Loucy (cell line): ENCODE measurements around the gene PPP1R13B.

Experiments used
- H2AFZ ChIP-seq: fragments of 200-600 bp; sonication (generic); 2 replicates; pipeline ENCODE4 v1.6.0; 2016; ENCODE audit warnings: antibody characterized with exemption, mild to moderate bottlenecking, low read length, moderate library complexity
- H3F3A ChIP-seq: fragments of 200-600 bp; 2 replicates; pipeline ENCODE4 v1.6.0; 2016; ENCODE audit warnings: antibody characterized with exemption, low read depth, mild to moderate bottlenecking
- H3K27me3 ChIP-seq: fragments of 200-600 bp; sonication (generic); 2 replicates; pipeline ENCODE4 v1.6.1; 2014; ENCODE audit warnings: low read length, mild to moderate bottlenecking; ENCODE audit not compliant: insufficient read depth, poor library complexity, severe bottlenecking
- H3K36me3 ChIP-seq: fragments of 200-600 bp; sonication (generic); 2 replicates; pipeline ENCODE4 v1.6.1; 2016; ENCODE audit warnings: low read length; ENCODE audit not compliant: insufficient read depth
- H3K4me1 ChIP-seq: fragments of 200-600 bp; sonication (generic); 2 replicates; pipeline ENCODE4 v1.5.1; 2014; ENCODE audit warnings: low read length, mild to moderate bottlenecking; ENCODE audit not compliant: insufficient read depth, poor library complexity, severe bottlenecking
- H3K4me2 ChIP-seq: fragments of 200-600 bp; sonication (generic); 2 replicates; pipeline ENCODE4 v1.6.0; 2014; ENCODE audit warnings: antibody characterized with exemption, low read length, low read depth, mild to moderate bottlenecking; ENCODE audit not compliant: poor library complexity, severe bottlenecking
- H3K4me3 ChIP-seq: fragments of 200-600 bp; sonication (generic); 2 replicates; pipeline ENCODE4 v1.5.1; 2014; ENCODE audit warnings: low read length, mild to moderate bottlenecking, mixed read lengths; ENCODE audit not compliant: poor library complexity, severe bottlenecking
- H3K79me2 ChIP-seq: fragments of 200-600 bp; sonication (generic); 2 replicates; pipeline ENCODE4 v1.6.1; 2014; ENCODE audit warnings: low read length; ENCODE audit not compliant: insufficient read depth
- H3K9ac ChIP-seq: fragments of 200-600 bp; sonication (generic); 2 replicates; pipeline ENCODE4 v1.6.0; 2014; ENCODE audit warnings: mild to moderate bottlenecking, low read depth, low read length, moderate library complexity; ENCODE audit not compliant: poor library complexity, severe bottlenecking
- H3K9me2 ChIP-seq: fragments of 200-600 bp; sonication (generic); replicated peaks from 2 replicates; pipeline ENCODE4 v1.6.1; 2016; ENCODE audit warnings: low read depth, low read length, mixed read lengths
- H3K9me3 ChIP-seq: fragments of 200-600 bp; sonication (generic); 2 replicates; pipeline ENCODE4 v1.6.1; 2014; ENCODE audit warnings: mild to moderate bottlenecking, antibody characterized with exemption, low read length, low read depth; ENCODE audit not compliant: insufficient read depth
- H4K20me1 ChIP-seq: fragments of 200-600 bp; sonication (generic); 2 replicates; pipeline ENCODE4 v1.6.0; 2014; ENCODE audit warnings: antibody characterized with exemption, low read length, mild to moderate bottlenecking; ENCODE audit not compliant: insufficient read depth, poor library complexity, severe bottlenecking
- CTCF ChIP-seq: fragments of 200-600 bp; sonication (generic); conservative IDR thresholded peaks from 2 replicates; pipeline ENCODE4 v1.5.1; 2014; ENCODE audit warnings: mild to moderate bottlenecking, antibody characterized with exemption, low read length
- EZH2phosphoT487 ChIP-seq: fragments of 200-600 bp; IDR thresholded peaks from 2 replicates; pipeline ENCODE4 v1.6.1; 2018; ENCODE audit warnings: antibody characterized with exemption, mild to moderate bottlenecking, moderate library complexity, borderline replicate concordance

The PPP1R13B gene

DNA sequence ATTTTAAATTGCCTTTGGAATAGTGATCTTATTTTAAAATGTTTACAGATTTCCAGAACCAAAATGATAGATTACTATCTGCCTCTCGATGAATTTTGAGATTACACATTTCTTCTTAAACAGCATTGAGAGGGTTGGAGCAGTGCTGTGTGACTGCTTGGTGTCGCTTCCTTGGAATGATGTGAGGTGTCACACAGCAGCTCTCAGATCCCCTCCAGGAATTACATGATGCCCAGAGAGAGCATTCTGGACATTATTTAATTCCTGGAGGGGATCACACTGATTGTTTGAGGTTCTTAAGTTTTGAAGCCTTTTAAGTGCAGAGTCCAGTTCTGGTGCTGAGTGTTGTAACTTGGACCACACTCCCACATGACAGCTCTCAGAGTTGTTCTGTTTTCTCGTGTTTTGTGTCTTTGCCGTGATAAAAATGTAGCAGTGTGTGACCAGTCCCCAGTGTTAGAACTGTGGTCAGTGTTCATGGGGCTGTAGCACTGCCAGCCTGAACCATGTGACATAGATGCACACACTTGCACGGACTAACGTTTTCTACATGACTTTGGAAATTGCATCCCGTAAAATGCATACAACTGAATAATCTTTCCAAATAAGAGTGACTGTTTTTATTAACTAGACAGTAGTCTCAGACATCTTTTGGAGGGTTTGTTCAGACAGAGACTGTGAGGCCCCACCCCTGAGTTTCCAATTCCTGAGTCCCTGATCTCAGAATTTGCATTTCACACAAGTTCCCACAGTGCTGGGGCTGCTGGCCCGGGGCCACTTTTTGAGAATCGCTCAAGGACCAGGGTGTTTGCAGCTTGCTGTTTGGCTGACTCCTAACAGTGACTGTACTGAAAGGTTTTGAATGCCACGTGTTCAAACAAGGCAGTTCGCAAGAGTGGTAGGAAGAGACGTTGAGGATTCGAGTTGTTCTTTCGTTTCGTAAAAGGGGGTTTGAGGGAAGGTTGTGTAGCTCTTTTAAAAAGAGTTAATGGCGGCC, 158.2 kb downstream of the PPP1R13B start:
- H3K9ac ChIP-seq: no peak overlapping the region
- no peaks in the 10 kb centered on the region for H3K9me2 ChIP-seq
- peaks cover 76% of the 10 kb centered on the region; the same call in 1 of the 2 replicates for H3K36me3 ChIP-seq
- no peaks in the 10 kb centered on the region for H4K20me1 ChIP-seq
- H3K4me2 ChIP-seq: no peak overlapping the region
- no peaks in the 10 kb centered on the region for H3K27me3 ChIP-seq
- H3K4me3 ChIP-seq: no peak overlapping the region
- H3K9me3 ChIP-seq: no peaks in the 10 kb centered on the region
- TF ChIP-seq EZH2phosphoT487: no peak
- H2AFZ ChIP-seq: no peak overlapping the region
- no peaks in the 10 kb centered on the region for H3F3A ChIP-seq
- no peaks in the 10 kb centered on the region for H3K79me2 ChIP-seq
- no peaks in the 10 kb centered on the region for H3K4me1 ChIP-seq

- H3K36me3 ChIP-seq: peaks cover 76% of the 10 kb centered on the region; the same call in 1 of the 2 replicates
- H3K27me3 ChIP-seq: no peaks in the 10 kb centered on the region
- H3K9me2 ChIP-seq: no peaks in the 10 kb centered on the region
Measured at GRCh38 chr14:103688441-103688840, 158.9 kb downstream of the PPP1R13B start.

GRCh38 chr14:103687712-103688111, 159.7 kb downstream of the PPP1R13B start:
- Histone ChIP-seq H4K20me1 (no peaks in the 10 kb centered on the region), H3K9ac (no peak overlapping the region), H3K9me2 (no peaks in the 10 kb centered on the region), H3F3A (no peaks in the 10 kb centered on the region), H3K79me2 (no peaks in the 10 kb centered on the region), H3K4me2 (no peak overlapping the region), H3K4me3 (no peak overlapping the region), H3K27me3 (no peaks in the 10 kb centered on the region), H3K9me3 (no peaks in the 10 kb centered on the region), H3K4me1 (no peaks in the 10 kb centered on the region), H2AFZ (no peak overlapping the region), H3K36me3 (peaks cover 76% of the 10 kb centered on the region; the same call in 1 of the 2 replicates)
- TF ChIP-seq EZH2phosphoT487 (no peak), CTCF (no peak)

More at GRCh38 chr14:103688441-103688840, 158.9 kb downstream of the PPP1R13B start:
- Histone ChIP-seq H3K9me3 (no peaks in the 10 kb centered on the region), H3K9ac (no peak overlapping the region), H3F3A (no peaks in the 10 kb centered on the region), H4K20me1 (no peaks in the 10 kb centered on the region), H3K4me1 (no peaks in the 10 kb centered on the region), H3K4me2 (no peak overlapping the region), H3K79me2 (no peaks in the 10 kb centered on the region), H2AFZ (no peak overlapping the region), H3K4me3 (no peak overlapping the region)
- TF ChIP-seq EZH2phosphoT487 (no peak), CTCF (no peak)
